Activated CD8-positive, alpha-beta memory T cell treated with anti-CD3 and anti-CD28 coated beads for 48 hours (primary cell): ENCODE results near the gene NINL.
"Not testable (repeated sequence)": the region's sequence is repeated elsewhere in the genome, so short reads cannot be mapped to it uniquely, and the experiment has no call there.

ENCODE experiments used
- DNase-seq, 3 experiments: peaks; one replicate each; pipeline ENCODE4 v3.0.0-alpha.2; 2020; ENCODE audit warnings: low read depth in 2 of 3, low spot score in 2 of 3

The NINL gene

GRCh38 chr20:25592135-25592852 is 7.0 kb upstream of the NINL start:
- DNase-seq: no peak

- not testable (repeated sequence) for DNase-seq
These were observed 5.4 kb upstream of the NINL start for GRCh38 chr20:25590778-25591177.

- no peak for DNase-seq
These were observed 3.2 kb upstream of the NINL start for GRCh38 chr20:25588491-25588890.

- DNase-seq: no peak
These were observed 2.2 kb upstream of the NINL start for GRCh38 chr20:25587536-25587935.

GRCh38 chr20:25586877-25587276 is 1.5 kb upstream of the NINL start:
- no peak for DNase-seq

GRCh38 chr20:25583607-25584006 is 1.7 kb downstream of the NINL start:
- not testable (repeated sequence) for DNase-seq

- no peak for DNase-seq
These were observed 4.6 kb downstream of the NINL start for GRCh38 chr20:25580711-25581110.

- DNase-seq: no peak
These were observed 6.1 kb downstream of the NINL start for GRCh38 chr20:25579081-25579770.

GRCh38 chr20:25576783-25577530 is 8.4 kb downstream of the NINL start:
- no peak for DNase-seq

GRCh38 chr20:25574411-25574810 is 10.9 kb downstream of the NINL start:
- DNase-seq: no peak

- DNase-seq: no peak
These were observed 11.8 kb downstream of the NINL start for GRCh38 chr20:25573288-25574251.

- no peak for DNase-seq
These were observed 13.5 kb downstream of the NINL start for GRCh38 chr20:25571817-25572216.

GRCh38 chr20:25571240-25571639 is 14.1 kb downstream of the NINL start:
- DNase-seq: no peak

GRCh38 chr20:25570148-25570530 is 15.2 kb downstream of the NINL start:
- DNase-seq: no peak

- DNase-seq: no peak
These were observed 18.0 kb downstream of the NINL start for GRCh38 chr20:25567286-25567685.

- DNase-seq: no peak
These were observed 18.5 kb downstream of the NINL start for GRCh38 chr20:25566821-25567220.

GRCh38 chr20:25565578-25566157 is 19.7 kb downstream of the NINL start:
- DNase-seq: no peak

GRCh38 chr20:25563876-25564275 is 21.5 kb downstream of the NINL start:
- no peak for DNase-seq

- no peak for DNase-seq
These were observed 22.0 kb downstream of the NINL start for GRCh38 chr20:25563362-25563761.

- not testable (repeated sequence) for DNase-seq
These were observed 23.6 kb downstream of the NINL start for GRCh38 chr20:25561771-25562170.
